Parathyroid adenoma (tissue), 2 donors: ENCODE measurements around the gene ACSM2A.
"Not testable (repeated sequence)": the region's sequence is repeated elsewhere in the genome, so short reads cannot be mapped to it uniquely, and the experiment has no call there.

Source experiments
- H2AFZ ChIP-seq: fragments of 300-600 bp; sonication (generic); one replicate; pipeline ENCODE4 v1.7.0; 2017; ENCODE audit warnings: antibody characterized with exemption, mild to moderate bottlenecking
- H3K27ac ChIP-seq: fragments of 300-600 bp; sonication (generic); one replicate; pipeline ENCODE4 v1.7.0; 2017
- H3K27me3 ChIP-seq: fragments of 300-600 bp; sonication (generic); one replicate; pipeline ENCODE4 v1.7.0; 2017; ENCODE audit warnings: low read length; ENCODE audit not compliant: control insufficient read depth, insufficient read depth
- H3K36me3 ChIP-seq: fragments of 300-600 bp; sonication (generic); one replicate; pipeline ENCODE4 v1.7.0; 2017; ENCODE audit warnings: low read length; ENCODE audit not compliant: control insufficient read depth, insufficient read depth
- H3K4me1 ChIP-seq: fragments of 300-600 bp; sonication (generic); one replicate; pipeline ENCODE4 v1.7.0; 2017; ENCODE audit warnings: control low read depth
- H3K4me2 ChIP-seq: fragments of 300-600 bp; sonication (generic); one replicate; pipeline ENCODE4 v1.7.0; 2017; ENCODE audit warnings: low read length
- H3K4me3 ChIP-seq: fragments of 300-600 bp; sonication (generic); one replicate; pipeline ENCODE4 v1.7.0; 2017; ENCODE audit warnings: low read depth, low read length
- H3K79me2 ChIP-seq: fragments of 300-600 bp; sonication (generic); one replicate; pipeline ENCODE4 v1.7.0; 2017; ENCODE audit warnings: control low read depth
- H3K9ac ChIP-seq: fragments of 300-600 bp; sonication (generic); one replicate; pipeline ENCODE4 v1.7.0; 2017; ENCODE audit warnings: mild to moderate bottlenecking
- H3K9me3 ChIP-seq: fragments of 300-600 bp; sonication (generic); one replicate; pipeline ENCODE4 v1.7.0; 2017; ENCODE audit warnings: low read length; ENCODE audit not compliant: control insufficient read depth
- CTCF ChIP-seq: fragments of 300-600 bp; sonication (generic); IDR thresholded peaks from one replicate; pipeline ENCODE4 v1.7.0; 2017; ENCODE audit warnings: antibody characterized with exemption, mild to moderate bottlenecking
- donor health status: primary hyperparathyroidism.

ACSM2A gene

DNA sequence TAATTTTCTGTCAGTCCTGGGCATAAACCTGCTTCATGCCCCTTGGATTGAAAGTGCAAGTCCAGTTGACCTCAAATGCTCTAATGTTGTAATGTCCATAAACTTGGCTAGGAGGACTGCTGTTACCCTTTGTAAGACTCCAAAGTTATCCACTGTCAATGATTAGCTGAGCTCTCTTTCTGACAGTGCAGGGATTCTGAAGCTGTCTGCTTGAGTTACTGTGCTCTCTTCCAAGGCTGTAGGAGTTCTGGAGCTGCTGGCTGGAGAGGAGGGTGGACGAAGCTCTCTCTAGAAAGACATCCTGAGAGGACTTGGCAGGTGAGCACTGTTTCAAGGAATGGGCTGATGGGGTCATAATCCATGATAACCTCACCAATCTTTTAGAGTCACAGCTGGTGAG is at the start of gene ACSM2A:
Gene ACSM2A, plus strand, starts transcription at position 158 of the 400 bp plus-strand sequence. CDS start 8,594 bp downstream, outside the sequence.
- H3K27me3 ChIP-seq, H3K4me2 ChIP-seq, H3K4me1 ChIP-seq, H3K79me2 ChIP-seq, H3K4me3 ChIP-seq, H3K9me3 ChIP-seq, H3K36me3 ChIP-seq, H3K27ac ChIP-seq, H3K9ac ChIP-seq, H2AFZ ChIP-seq: not testable (repeated sequence)

DNA sequence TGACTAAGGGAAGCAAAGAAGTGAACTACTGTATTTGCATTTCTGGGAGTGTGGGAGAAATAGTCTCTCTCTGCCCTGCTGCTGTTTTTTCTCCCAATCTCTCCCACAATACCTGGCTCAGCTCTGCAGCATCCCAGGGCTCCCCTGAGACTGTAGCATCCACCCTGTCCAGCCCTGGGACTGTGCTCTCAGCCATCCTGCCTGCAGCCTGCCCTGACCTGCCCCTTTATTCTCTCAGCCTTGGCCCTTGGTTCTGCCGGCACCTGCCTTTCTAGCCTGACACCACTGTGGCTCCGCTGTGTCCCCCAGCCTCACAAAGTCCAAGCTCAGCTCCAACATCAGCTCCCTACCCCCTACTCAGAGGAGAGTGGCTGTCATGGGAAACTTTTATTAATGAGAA is 48.7 kb upstream of the ACSM2A start:
- H3K79me2 ChIP-seq = no peaks in the 10 kb centered on the region
- no peaks in the 10 kb centered on the region for H3K36me3 ChIP-seq
- no peak for TF ChIP-seq CTCF
- H3K9ac ChIP-seq = no peak overlapping the region
- H3K27ac ChIP-seq = no peak overlapping the region
- H3K4me2 ChIP-seq = no peak overlapping the region
- no peak overlapping the region for H2AFZ ChIP-seq
- no peaks in the 10 kb centered on the region for H3K4me1 ChIP-seq
- no peak overlapping the region for H3K4me3 ChIP-seq
- no peaks in the 10 kb centered on the region for H3K9me3 ChIP-seq
- no peaks in the 10 kb centered on the region for H3K27me3 ChIP-seq

- no peak within 1 kb of the TSS for H3K9ac ChIP-seq
- no peak within 1 kb of the TSS for H3K4me2 ChIP-seq
- no peaks in the 10 kb centered on the region for H3K36me3 ChIP-seq
- no peaks in the 10 kb centered on the region for H3K4me1 ChIP-seq
- H3K79me2 ChIP-seq = no peaks in the 10 kb centered on the region
- TF ChIP-seq CTCF = no peak
- no peak within 1 kb of the TSS for H3K27ac ChIP-seq
- no peak within 1 kb of the TSS for H3K4me3 ChIP-seq
- no peak within 1 kb of the TSS for H2AFZ ChIP-seq
- H3K27me3 ChIP-seq = no peaks in the 10 kb centered on the region
- no peaks in the 10 kb centered on the region for H3K9me3 ChIP-seq
Observed at GRCh38 chr16:20404637-20405036, 46.7 kb upstream of the ACSM2A start, which contains the start of gene PDILT. Gene PDILT, minus strand, starts transcription at chr16:20404737. Its CDS starts 5,437 bp downstream, at chr16:20399300.

- H3K4me3 ChIP-seq = no peak within 1 kb of the TSS
- H3K4me2 ChIP-seq = no peak within 1 kb of the TSS
- no peak for TF ChIP-seq CTCF
- H3K79me2 ChIP-seq = no peaks in the 10 kb centered on the region
- H3K9ac ChIP-seq = no peak within 1 kb of the TSS
- H3K27ac ChIP-seq = no peak within 1 kb of the TSS
- no peaks in the 10 kb centered on the region for H3K36me3 ChIP-seq
- H3K4me1 ChIP-seq = no peaks in the 10 kb centered on the region
- no peaks in the 10 kb centered on the region for H3K9me3 ChIP-seq
- H3K27me3 ChIP-seq = no peaks in the 10 kb centered on the region
- H2AFZ ChIP-seq = peak within 1 kb of the TSS; percentile 44
Observed at GRCh38 chr16:20409398-20410120, 41.8 kb upstream of the ACSM2A start, which contains the start of gene ACSM5. Gene ACSM5, plus strand, starts transcription at chr16:20409534. Its CDS starts 1,951 bp downstream, at chr16:20411485.

- Histone ChIP-seq H3K79me2 (no peaks in the 10 kb centered on the region), H3K27ac (no peak overlapping the region), H3K4me1 (no peaks in the 10 kb centered on the region), H3K27me3 (no peaks in the 10 kb centered on the region), H3K4me2 (no peak overlapping the region), H2AFZ (no peak overlapping the region), H3K4me3 (no peak overlapping the region), H3K9me3 (no peaks in the 10 kb centered on the region), H3K36me3 (no peaks in the 10 kb centered on the region), H3K9ac (no peak overlapping the region)
- TF ChIP-seq CTCF = no peak
Observed at GRCh38 chr16:20410121-20410723, 41.1 kb upstream of the ACSM2A start.
